HS-5 (cell line): Measurements from ENCODE around the gene IFNGR2.
A peak's percentile ranks its signal among the peaks of the same experiment; 100 is the strongest.
"Not testable (repeated sequence)": the region's sequence is repeated elsewhere in the genome, so short reads cannot be mapped to it uniquely, and the experiment has no call there.

Experiments used
- DNase-seq: peaks from one replicate; pipeline ENCODE4 v3.0.0-alpha.2; 2012; ENCODE audit warnings: low read depth

Gene IFNGR2

GRCh38 chr21:33403128-33403785 lies at the start of gene IFNGR2:
IFNGR2 (plus strand) TSS chr21:33403413; CDS start chr21:33403544, 131 bp downstream.
- no peak for DNase-seq

- DNase-seq, result no peak
These were observed 47.9 kb upstream of the IFNGR2 start for GRCh38 chr21:33355355-33355754.

DNA sequence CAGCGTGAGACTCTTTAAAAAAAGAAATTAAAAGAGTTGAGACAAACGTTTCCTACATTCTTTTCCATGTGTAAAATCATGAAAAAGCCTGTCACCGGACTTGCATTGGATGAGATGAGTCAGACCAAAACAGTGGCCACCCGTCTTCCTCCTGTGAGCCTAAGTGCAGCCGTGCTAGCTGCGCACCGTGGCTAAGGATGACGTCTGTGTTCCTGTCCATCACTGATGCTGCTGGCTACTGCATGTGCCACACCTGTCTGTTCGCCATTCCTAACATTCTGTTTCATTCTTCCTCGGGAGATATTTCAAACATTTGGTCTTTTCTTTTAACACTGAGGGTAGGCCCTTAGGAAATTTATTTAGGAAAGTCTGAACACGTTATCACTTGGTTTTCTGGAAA lies 47.2 kb upstream of the IFNGR2 start:
- DNase-seq, result no peak

GRCh38 chr21:33357177-33357576 lies 46.0 kb upstream of the IFNGR2 start:
- DNase-seq, result no peak

GRCh38 chr21:33359446-33359845 lies 43.8 kb upstream of the IFNGR2 start:
- DNase-seq, result no peak

- no peak for DNase-seq
These were observed 42.9 kb upstream of the IFNGR2 start for GRCh38 chr21:33360281-33360680.

DNA sequence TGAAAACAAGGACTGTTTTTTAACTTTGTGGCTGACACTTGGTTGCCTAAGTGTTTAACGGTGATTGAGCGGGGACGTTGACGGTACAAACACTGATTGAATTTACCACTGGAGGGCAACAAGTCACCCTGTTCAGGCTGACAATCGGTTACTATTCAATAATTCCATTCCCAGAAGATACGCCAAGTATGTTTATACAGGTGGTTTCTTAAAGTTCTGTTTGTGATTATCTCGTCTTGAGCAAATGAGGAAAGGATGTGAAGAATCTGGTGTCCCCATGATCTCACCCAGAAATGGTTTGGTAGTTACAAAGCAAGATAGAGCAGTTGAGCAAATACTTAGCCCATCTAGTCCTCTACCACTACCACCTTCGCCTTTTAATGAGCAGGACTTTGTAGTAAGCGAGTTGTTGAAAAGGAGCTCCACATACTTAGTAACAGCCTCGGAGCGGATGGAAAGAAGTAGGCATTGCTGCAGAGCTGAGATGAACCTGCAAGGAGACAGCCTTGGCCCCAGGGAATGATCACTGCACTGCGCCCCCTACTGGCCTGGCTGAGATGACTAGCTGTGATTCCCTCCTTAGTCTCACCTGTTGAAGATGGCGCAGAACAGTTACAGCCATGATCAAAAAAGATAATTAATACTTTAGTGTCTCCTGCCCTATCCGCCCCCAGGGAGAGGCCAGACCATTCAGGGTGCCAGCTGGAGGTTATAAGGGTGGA lies 42.2 kb upstream of the IFNGR2 start:
- DNase-seq, result peak; percentile 71

DNA sequence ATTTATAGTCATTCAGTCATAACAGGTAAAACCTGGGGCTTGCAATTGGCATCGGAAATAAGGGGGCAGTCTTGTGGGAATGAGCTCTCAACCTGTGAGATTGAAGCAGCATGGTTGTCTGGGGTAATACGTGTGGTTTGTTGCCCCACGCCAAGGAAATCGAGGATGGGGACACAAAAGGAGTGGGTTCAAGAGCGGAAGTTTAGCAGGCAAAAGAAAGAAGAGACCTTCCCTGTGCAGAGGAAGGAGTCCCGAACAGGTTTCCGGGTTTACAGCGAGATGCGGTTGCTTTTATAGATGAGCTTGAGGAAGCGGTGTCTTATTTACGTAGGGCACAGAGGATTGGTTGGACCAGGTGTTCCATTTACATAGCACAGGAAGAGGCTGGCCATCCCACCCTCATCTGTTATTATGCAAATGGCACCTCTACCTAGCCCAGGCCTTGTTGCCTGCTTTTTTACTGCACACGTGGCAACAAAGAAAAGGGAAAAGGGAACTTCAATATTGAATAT lies 41.1 kb upstream of the IFNGR2 start:
- DNase-seq, result no peak

DNA sequence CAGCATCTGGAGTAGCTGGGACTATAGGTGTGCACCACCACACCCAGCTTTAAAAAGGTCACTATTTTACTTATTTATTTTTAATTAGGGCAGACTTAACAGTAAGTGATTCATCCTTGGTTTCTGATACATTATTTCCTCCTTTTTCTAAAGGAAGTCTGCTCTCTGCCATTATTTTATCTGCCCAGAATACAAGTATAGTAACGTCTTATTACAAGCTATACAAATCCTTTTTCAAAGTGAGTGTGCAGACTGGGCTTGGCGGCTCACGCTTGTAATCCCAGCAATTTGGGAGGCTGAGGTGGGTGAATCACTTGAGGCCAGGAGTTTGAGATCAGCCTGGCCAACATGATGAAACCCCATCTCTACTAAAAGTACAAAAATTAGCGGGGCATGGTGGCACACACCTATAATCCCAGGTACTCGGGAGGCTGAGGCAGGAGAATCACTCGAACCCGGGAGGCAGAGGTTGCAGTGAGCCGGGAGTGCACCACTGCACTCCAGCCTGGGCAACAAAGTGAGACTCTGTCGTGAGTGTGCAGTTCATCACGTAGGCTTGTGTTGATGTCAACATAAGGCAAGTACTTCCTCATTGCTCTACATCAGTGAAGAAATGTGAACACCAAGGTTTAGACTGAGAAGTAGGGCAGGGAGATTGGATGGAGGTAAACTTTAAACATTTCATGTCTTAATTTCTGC lies 39.2 kb upstream of the IFNGR2 start:
- DNase-seq, result not testable (repeated sequence)

GRCh38 chr21:33364830-33365229 lies 38.4 kb upstream of the IFNGR2 start:
- DNase-seq, result no peak

- no peak for DNase-seq
These were observed 35.8 kb upstream of the IFNGR2 start for GRCh38 chr21:33367309-33367973.

- no peak for DNase-seq
These were observed 35.1 kb upstream of the IFNGR2 start for GRCh38 chr21:33368124-33368523.

DNA sequence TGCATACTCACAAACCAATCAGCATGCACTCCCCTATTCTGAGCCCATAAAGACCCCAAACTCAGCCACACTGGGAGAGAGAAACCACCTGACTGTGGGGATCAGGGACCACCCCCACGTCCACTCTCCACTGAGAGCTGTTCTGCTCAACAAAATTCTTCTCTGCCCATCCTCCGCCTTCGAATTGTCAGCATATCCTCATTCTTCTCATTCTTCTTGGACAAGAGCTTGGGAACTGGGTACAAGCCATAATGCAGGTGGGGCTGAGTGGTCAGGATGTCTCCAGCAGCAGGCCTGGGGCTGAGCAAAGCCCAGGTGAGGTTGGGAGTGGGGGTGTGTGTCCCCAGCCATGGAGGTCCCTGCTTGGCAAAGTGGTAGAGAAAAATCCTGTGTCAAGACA lies 34.6 kb upstream of the IFNGR2 start:
- DNase-seq, result no peak

- no peak for DNase-seq
These were observed 33.6 kb upstream of the IFNGR2 start for GRCh38 chr21:33369586-33369985.

DNA sequence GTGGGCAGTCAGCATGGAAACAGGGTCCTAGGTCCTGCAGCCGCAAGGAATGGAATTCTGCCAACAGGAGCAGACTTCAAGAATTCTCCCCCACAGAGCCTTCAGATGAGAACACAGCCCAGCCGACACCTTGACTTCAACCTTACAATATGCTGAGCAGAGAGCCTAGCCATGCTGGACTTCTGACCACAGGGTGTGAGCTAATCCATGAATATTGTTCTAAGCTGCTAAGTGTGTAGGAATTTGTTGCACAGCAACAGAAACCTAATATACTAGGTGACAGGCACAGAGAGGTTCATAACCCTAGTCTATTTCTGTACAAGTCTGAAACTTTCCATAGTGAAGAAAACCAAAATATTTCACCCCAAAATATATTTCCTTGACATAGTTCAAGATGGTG lies 32.9 kb upstream of the IFNGR2 start:
- DNase-seq, result no peak

GRCh38 chr21:33371366-33371765 lies 31.8 kb upstream of the IFNGR2 start:
- DNase-seq, result no peak

DNA sequence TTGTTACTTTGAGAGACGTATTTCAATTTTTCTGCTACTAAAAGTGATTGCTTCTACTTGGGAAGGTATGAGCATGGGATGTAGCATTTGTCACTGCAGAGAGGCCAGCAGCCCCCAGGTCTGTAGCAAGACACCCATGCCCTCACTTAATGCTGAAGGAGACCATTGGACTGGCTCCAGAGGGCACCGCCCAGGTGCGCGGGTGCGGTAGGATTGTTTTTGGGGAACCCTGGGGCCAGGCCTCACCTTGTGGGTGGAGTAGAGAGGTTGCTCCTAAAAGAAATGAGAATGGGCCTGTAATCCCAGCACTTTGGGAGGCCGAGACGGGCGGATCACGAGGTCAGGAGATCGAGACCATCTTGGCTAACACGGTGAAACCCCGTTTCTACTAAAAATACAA lies 30.6 kb upstream of the IFNGR2 start:
- DNase-seq, result no peak

DNA sequence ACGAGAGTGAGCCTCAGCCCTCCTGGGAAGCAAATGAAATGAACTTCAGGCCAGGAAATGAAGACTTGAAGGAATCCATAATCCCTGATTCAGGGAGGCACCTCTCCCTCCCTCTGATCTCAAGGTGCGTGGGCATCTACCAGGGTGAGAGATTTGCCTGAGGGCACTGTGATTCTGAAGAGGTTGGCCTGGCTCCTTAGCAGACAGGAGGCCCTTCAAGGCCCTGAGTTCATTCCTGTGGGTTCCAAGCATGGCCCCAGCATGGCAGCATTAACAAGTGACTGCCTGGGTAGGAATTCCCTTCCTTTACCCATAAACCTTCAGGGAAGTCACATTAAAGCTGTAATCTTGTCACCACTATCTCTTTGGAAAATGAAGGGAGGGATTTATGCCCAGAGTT lies 29.8 kb upstream of the IFNGR2 start:
- DNase-seq, result no peak

- no peak for DNase-seq
These were observed 29.1 kb upstream of the IFNGR2 start for GRCh38 chr21:33374080-33374449.

GRCh38 chr21:33374450-33375096 lies 28.6 kb upstream of the IFNGR2 start:
- no peak for DNase-seq

DNA sequence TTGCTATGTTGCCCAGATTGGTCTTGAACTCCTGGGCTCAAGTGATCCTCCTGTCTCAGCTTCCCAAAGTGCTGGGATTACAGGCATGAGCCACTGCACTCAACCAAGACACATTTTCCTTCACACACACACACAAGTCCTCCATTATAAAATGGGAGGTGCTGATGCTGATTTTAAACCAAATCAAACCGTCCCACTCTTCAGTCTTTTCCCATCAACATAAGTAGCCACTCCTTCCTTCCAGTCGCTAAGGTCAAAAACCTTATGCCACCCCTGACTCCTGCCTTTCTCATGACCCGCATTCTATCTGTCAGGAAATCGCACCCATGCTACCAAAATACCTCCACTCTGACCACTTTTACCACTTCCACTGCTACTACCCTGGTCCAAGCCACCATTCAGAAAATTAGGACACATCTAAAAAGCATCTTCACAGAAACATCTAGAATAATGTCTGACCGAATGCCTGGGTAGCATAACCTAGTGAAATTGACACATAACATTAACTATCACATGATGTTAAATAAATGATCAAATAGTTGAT lies 28.0 kb upstream of the IFNGR2 start:
- no peak for DNase-seq
